Measurements from ENCODE around the gene MCCD1. TPM values are rescaled to one million over a fixed set of nuclear protein-coding genes. Genes with fewer than 3 reads are reported as not detected.
"Not testable (repeated sequence)": the region's sequence is repeated elsewhere in the genome, so short reads cannot be mapped to it uniquely, and the experiment has no call there.

Gene MCCD1
- total RNA-seq, 4 donors from 2014 or later = not detected

DNA sequence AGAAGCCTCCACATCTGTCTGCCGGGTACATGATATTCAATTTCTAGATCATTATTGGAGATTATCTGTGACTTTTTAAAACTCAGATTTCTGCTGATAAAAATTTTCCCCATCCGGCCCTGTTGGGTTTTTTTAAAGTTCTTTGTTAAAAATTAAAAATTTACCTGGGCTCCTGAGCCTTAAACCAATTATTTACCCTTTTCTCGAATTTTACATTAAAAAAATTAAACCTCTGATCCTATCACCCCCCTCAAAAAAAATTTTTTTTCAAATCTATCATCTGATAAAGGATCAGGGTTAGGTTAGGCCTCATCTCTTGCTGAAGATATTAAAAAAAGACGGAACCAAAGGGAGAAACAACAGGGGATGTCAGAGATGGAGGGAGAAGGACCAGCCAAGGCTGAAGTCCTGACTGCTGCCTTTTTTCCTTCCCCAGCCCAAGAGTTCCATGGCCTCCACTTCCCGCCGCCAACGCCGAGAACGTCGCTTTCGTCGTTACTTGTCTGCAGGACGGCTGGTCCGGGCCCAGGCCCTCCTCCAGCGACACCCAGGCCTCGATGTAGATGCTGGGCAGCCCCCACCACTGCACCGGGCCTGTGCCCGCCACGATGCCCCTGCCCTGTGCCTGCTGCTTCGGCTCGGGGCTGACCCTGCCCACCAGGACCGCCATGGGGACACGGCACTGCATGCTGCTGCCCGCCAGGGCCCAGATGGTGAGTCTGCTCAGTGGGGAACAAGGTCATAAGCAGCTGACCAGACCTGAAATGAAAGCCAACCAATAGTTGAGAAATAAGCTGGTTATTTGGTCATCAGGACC is 19.2 kb downstream of the MCCD1 start:
- Histone ChIP-seq H3K4me1 (peaks cover 0 to 23% (median 7%) of the 10 kb centered on the region in 4 donors), H3K27ac (peak overlapping the region; percentile 74 to 82 (median 79)), H3K4me3 (peak overlapping the region; percentile 31 to 59 (median 44)), H3K27me3 (no peaks in the 10 kb centered on the region), H3K9me3 (no peaks in the 10 kb centered on the region), H3K36me3 (peaks cover 0 to 28% (median 0%) of the 10 kb centered on the region in 3 donors)
- TF ChIP-seq, protein P1, sequence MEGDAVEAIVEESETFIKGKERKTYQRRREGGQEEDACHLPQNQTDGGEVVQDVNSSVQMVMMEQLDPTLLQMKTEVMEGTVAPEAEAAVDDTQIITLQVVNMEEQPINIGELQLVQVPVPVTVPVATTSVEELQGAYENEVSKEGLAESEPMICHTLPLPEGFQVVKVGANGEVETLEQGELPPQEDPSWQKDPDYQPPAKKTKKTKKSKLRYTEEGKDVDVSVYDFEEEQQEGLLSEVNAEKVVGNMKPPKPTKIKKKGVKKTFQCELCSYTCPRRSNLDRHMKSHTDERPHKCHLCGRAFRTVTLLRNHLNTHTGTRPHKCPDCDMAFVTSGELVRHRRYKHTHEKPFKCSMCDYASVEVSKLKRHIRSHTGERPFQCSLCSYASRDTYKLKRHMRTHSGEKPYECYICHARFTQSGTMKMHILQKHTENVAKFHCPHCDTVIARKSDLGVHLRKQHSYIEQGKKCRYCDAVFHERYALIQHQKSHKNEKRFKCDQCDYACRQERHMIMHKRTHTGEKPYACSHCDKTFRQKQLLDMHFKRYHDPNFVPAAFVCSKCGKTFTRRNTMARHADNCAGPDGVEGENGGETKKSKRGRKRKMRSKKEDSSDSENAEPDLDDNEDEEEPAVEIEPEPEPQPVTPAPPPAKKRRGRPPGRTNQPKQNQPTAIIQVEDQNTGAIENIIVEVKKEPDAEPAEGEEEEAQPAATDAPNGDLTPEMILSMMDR (IDR thresholded peaks at IDR 0.05) = no peak
- no peak for TF ChIP-seq POLR2A (IDR thresholded peaks at IDR 0.05)
- no peak for DNase-seq

DNA sequence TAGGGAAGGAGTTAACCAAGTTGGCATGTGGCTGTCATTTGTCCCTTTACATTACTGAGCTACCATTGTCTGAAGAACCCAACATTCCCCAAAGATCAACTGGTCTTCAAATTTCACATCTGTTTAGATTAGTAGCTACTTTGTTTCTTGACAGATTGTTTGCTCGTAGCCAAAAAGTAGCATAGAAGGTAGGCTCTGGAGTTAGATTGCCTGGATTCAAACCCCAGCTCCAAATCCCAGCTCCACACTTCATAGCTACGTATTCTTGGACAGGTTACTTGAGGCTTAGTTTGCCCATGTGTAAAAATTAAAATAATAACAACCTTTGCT is 19.7 kb downstream of the MCCD1 start:
- Histone ChIP-seq H3K9me3 (no peaks in the 10 kb centered on the region), H3K27ac (peak overlapping the region in 3 of 4 donors; percentile 48 to 82 (median 74)), H3K36me3 (peaks cover 0 to 34% (median 0%) of the 10 kb centered on the region in 3 donors), H3K27me3 (no peaks in the 10 kb centered on the region), H3K4me3 (peak overlapping the region in 1 of 4 donors; percentile 54), H3K4me1 (peaks cover 0 to 22% (median 6%) of the 10 kb centered on the region in 4 donors)
- TF ChIP-seq, protein P1 (IDR thresholded peaks at IDR 0.05) = no peak
- no peak for TF ChIP-seq POLR2A (IDR thresholded peaks at IDR 0.05)
- no peak for DNase-seq

DNA sequence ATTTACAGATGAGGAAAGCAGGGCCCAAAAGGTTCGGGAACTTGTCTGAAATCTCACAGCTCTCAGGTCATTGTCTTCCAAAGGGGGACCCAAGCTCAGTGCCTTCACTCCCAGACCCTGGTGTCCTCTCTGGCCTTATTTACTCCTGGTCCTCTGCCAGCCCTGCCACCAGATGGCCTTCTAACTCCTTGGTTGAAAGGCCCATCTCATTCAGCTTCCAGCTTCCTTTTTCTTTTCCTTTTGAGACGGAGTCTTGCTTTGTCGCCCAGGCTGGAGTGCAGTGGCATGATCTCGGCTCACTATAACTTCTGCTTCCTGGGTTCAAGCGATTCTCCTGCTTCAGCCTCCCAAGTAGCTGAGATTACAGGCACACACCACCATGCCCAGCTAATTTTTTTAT is 22.6 kb downstream of the MCCD1 start:
- peaks cover 0 to 20% (median 8%) of the 10 kb centered on the region in 4 donors for H3K4me1 ChIP-seq
- DNase-seq = peak in 2 of 3 donors; percentile 78 to 88
- peaks cover 0 to 47% (median 0%) of the 10 kb centered on the region in 3 donors for H3K36me3 ChIP-seq

DNA sequence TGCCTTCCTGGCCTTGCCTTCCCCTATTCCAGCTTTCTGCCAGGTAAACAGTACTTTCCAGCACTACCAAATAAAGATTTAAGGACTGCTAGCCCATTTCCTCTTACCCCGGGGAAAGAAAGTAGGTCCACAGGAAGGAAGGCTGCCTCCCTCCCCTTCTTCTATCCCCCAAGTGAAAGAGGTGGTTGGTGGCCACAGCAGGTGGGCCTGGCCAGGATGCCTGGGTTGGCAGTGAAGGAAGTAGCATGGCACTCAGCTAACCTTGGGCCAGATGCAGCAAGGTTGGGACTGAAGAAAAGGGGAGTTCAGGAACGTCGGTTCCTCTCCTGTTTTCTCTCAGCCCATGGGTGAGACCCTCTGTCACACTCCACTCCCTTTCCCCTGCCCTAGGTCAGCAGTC is 27.5 kb downstream of the MCCD1 start:
- peaks cover 0 to 42% (median 32%) of the 10 kb centered on the region in 4 donors for H3K4me1 ChIP-seq
- peaks cover 0 to 49% (median 0%) of the 10 kb centered on the region in 3 donors for H3K36me3 ChIP-seq
- H3K27me3 ChIP-seq = no peaks in the 10 kb centered on the region
- TF ChIP-seq, protein P1 (IDR thresholded peaks at IDR 0.05) = no peak
- no peak for TF ChIP-seq POLR2A (IDR thresholded peaks at IDR 0.05)
- no peak overlapping the region for H3K4me3 ChIP-seq
- H3K9me3 ChIP-seq = no peaks in the 10 kb centered on the region
- H3K27ac ChIP-seq = no peak overlapping the region
- no peak for DNase-seq

More for the DNA sequence above, 22.6 kb downstream of the MCCD1 start:
- not testable (repeated sequence) for H3K27ac ChIP-seq, H3K9me3 ChIP-seq, H3K4me3 ChIP-seq, H3K27me3 ChIP-seq
- TF ChIP-seq, protein P1 (IDR thresholded peaks at IDR 0.05) = peak; percentile 35 to 54 (median 48)

DNA sequence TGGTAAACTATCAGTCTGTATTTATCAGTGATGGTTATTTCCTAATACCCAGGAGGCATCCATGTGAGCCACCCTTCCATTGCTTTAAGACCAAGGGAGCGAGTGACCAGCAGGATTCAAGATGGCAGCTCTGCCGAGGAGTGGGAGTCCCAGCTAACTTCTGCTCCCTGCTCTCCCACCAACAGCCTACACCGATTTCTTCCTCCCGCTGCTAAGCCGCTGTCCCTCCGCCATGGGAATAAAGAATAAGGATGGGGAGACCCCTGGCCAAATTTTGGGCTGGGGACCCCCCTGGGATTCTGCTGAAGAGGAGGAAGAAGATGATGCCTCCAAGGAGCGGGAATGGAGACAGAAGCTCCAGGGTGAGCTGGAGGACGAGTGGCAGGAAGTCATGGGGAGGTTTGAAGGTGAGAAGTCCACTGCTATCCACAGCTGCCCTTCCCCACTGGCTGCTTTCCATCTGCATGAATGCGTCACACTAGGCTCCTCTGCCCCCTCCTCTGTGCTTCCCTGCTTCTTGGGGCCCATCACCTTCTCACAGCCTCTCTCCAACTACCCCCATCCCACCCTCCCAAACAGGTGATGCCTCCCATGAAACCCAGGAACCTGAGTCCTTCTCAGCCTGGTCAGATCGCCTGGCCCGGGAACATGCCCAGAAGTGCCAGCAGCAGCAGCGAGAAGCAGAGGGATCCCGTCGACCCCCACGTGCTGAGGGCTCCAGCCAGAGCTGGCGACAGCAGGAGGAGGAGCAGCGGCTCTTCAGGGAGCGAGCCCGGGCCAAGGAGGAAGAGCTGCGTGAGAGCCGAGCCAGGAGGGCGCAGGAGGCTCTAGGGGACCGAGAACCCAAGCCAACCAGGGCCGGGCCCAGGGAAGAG is 28.9 kb downstream of the MCCD1 start:
- Histone ChIP-seq H3K36me3 (peaks cover 0 to 47% (median 0%) of the 10 kb centered on the region in 3 donors), H3K27me3 (no peaks in the 10 kb centered on the region), H3K27ac (peak overlapping the region in 3 of 4 donors; percentile 29 to 77 (median 60)), H3K4me3 (peak overlapping the region in 2 of 4 donors; percentile 11 to 32), H3K4me1 (peaks cover 0 to 42% (median 33%) of the 10 kb centered on the region in 4 donors), H3K9me3 (no peaks in the 10 kb centered on the region)
- peak in 1 of 3 donors; percentile 40 for DNase-seq
- no peak for TF ChIP-seq POLR2A (IDR thresholded peaks at IDR 0.05)
- TF ChIP-seq, protein P1 (IDR thresholded peaks at IDR 0.05) = no peak

Measured in Peyer's patch (tissue), 4 donors.